Loucy (cell line): ENCODE data around the gene ANO2.

Source experiments
- H2AFZ ChIP-seq: fragments of 200-600 bp; sonication (generic); 2 replicates; pipeline ENCODE4 v1.6.0; 2016; ENCODE audit warnings: antibody characterized with exemption, mild to moderate bottlenecking, low read length, moderate library complexity
- H3F3A ChIP-seq: fragments of 200-600 bp; 2 replicates; pipeline ENCODE4 v1.6.0; 2016; ENCODE audit warnings: antibody characterized with exemption, low read depth, mild to moderate bottlenecking
- H3K27me3 ChIP-seq: fragments of 200-600 bp; sonication (generic); 2 replicates; pipeline ENCODE4 v1.6.1; 2014; ENCODE audit warnings: low read length, mild to moderate bottlenecking; ENCODE audit not compliant: insufficient read depth, poor library complexity, severe bottlenecking
- H3K36me3 ChIP-seq: fragments of 200-600 bp; sonication (generic); 2 replicates; pipeline ENCODE4 v1.6.1; 2016; ENCODE audit warnings: low read length; ENCODE audit not compliant: insufficient read depth
- H3K4me1 ChIP-seq: fragments of 200-600 bp; sonication (generic); 2 replicates; pipeline ENCODE4 v1.5.1; 2014; ENCODE audit warnings: low read length, mild to moderate bottlenecking; ENCODE audit not compliant: insufficient read depth, poor library complexity, severe bottlenecking
- H3K4me2 ChIP-seq: fragments of 200-600 bp; sonication (generic); 2 replicates; pipeline ENCODE4 v1.6.0; 2014; ENCODE audit warnings: antibody characterized with exemption, low read length, low read depth, mild to moderate bottlenecking; ENCODE audit not compliant: poor library complexity, severe bottlenecking
- H3K4me3 ChIP-seq: fragments of 200-600 bp; sonication (generic); 2 replicates; pipeline ENCODE4 v1.5.1; 2014; ENCODE audit warnings: low read length, mild to moderate bottlenecking, mixed read lengths; ENCODE audit not compliant: poor library complexity, severe bottlenecking
- H3K79me2 ChIP-seq: fragments of 200-600 bp; sonication (generic); 2 replicates; pipeline ENCODE4 v1.6.1; 2014; ENCODE audit warnings: low read length; ENCODE audit not compliant: insufficient read depth
- H3K9ac ChIP-seq: fragments of 200-600 bp; sonication (generic); 2 replicates; pipeline ENCODE4 v1.6.0; 2014; ENCODE audit warnings: mild to moderate bottlenecking, low read depth, low read length, moderate library complexity; ENCODE audit not compliant: poor library complexity, severe bottlenecking
- H3K9me2 ChIP-seq: fragments of 200-600 bp; sonication (generic); replicated peaks from 2 replicates; pipeline ENCODE4 v1.6.1; 2016; ENCODE audit warnings: low read depth, low read length, mixed read lengths
- H3K9me3 ChIP-seq: fragments of 200-600 bp; sonication (generic); 2 replicates; pipeline ENCODE4 v1.6.1; 2014; ENCODE audit warnings: mild to moderate bottlenecking, antibody characterized with exemption, low read length, low read depth; ENCODE audit not compliant: insufficient read depth
- H4K20me1 ChIP-seq: fragments of 200-600 bp; sonication (generic); 2 replicates; pipeline ENCODE4 v1.6.0; 2014; ENCODE audit warnings: antibody characterized with exemption, low read length, mild to moderate bottlenecking; ENCODE audit not compliant: insufficient read depth, poor library complexity, severe bottlenecking
- EZH2phosphoT487 ChIP-seq: fragments of 200-600 bp; IDR thresholded peaks from 2 replicates; pipeline ENCODE4 v1.6.1; 2018; ENCODE audit warnings: antibody characterized with exemption, mild to moderate bottlenecking, moderate library complexity, borderline replicate concordance
- TF ChIP-seq, protein P1 (sequence below): fragments of 200-600 bp; sonication (generic); conservative IDR thresholded peaks from 2 replicates; pipeline ENCODE4 v1.5.1; 2014; ENCODE audit warnings: mild to moderate bottlenecking, antibody characterized with exemption, low read length

ANO2 gene

GRCh38 chr12:5514016-5514415, 431.0 kb downstream of the ANO2 start:
- Histone ChIP-seq H3K4me3 (no peak overlapping the region), H3K36me3 (no peaks in the 10 kb centered on the region), H3K9me2 (no peaks in the 10 kb centered on the region), H3K79me2 (no peaks in the 10 kb centered on the region), H3F3A (no peaks in the 10 kb centered on the region), H3K9ac (no peak overlapping the region), H2AFZ (no peak overlapping the region), H3K9me3 (no peaks in the 10 kb centered on the region), H4K20me1 (no peaks in the 10 kb centered on the region), H3K4me2 (no peak overlapping the region), H3K27me3 (no peaks in the 10 kb centered on the region), H3K4me1 (no peaks in the 10 kb centered on the region)
- TF ChIP-seq EZH2phosphoT487 = no peak
- TF ChIP-seq, protein P1, sequence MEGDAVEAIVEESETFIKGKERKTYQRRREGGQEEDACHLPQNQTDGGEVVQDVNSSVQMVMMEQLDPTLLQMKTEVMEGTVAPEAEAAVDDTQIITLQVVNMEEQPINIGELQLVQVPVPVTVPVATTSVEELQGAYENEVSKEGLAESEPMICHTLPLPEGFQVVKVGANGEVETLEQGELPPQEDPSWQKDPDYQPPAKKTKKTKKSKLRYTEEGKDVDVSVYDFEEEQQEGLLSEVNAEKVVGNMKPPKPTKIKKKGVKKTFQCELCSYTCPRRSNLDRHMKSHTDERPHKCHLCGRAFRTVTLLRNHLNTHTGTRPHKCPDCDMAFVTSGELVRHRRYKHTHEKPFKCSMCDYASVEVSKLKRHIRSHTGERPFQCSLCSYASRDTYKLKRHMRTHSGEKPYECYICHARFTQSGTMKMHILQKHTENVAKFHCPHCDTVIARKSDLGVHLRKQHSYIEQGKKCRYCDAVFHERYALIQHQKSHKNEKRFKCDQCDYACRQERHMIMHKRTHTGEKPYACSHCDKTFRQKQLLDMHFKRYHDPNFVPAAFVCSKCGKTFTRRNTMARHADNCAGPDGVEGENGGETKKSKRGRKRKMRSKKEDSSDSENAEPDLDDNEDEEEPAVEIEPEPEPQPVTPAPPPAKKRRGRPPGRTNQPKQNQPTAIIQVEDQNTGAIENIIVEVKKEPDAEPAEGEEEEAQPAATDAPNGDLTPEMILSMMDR = no peak

DNA sequence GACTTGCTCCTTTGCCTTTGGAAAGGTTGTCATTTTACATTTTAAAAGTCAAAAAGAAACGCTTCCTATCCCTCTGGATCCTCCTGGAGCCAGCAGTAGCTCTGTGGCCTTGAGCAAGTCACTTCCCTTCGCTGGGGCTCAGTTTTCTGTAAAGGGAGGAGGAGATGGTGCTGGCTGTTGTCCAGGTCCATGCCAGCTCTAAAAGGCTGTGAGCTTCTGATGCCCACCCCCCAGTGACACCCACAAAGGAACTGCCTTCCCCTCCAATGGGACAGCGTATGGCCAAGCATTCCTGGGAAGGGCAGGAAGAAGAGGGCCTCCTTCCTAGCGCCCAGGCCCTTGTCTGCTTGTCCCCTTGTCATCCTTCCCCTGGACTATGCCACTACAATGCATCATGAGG, 431.7 kb downstream of the ANO2 start:
- H2AFZ ChIP-seq = no peak overlapping the region
- no peaks in the 10 kb centered on the region for H3K9me3 ChIP-seq
- no peak overlapping the region for H3K4me3 ChIP-seq
- H3K79me2 ChIP-seq = no peaks in the 10 kb centered on the region
- no peaks in the 10 kb centered on the region for H4K20me1 ChIP-seq
- H3K9ac ChIP-seq = no peak overlapping the region
- H3F3A ChIP-seq = no peaks in the 10 kb centered on the region
- H3K4me2 ChIP-seq = no peak overlapping the region
- no peaks in the 10 kb centered on the region for H3K27me3 ChIP-seq
- TF ChIP-seq, protein P1 = no peak
- TF ChIP-seq EZH2phosphoT487 = no peak
- no peaks in the 10 kb centered on the region for H3K36me3 ChIP-seq
- no peaks in the 10 kb centered on the region for H3K9me2 ChIP-seq
- no peaks in the 10 kb centered on the region for H3K4me1 ChIP-seq
